HepG2 (cell line): ENCODE data around the gene PLP1.

Experiments
- CEBPB ChIP-seq: IDR thresholded peaks from 2 replicates; pipeline ENCODE4 v1.6.1; 2011; ENCODE audit warnings: low read depth, low read length, improper control_type of control experiment, borderline replicate concordance
- EZH2 ChIP-seq: conservative IDR thresholded peaks from 2 replicates; pipeline ENCODE4 v1.6.1; 2012; ENCODE audit warnings: mild to moderate bottlenecking, low read depth, low read length, moderate library complexity
- FOXM1 ChIP-seq: sonication (generic); formaldehyde crosslinking; IDR thresholded peaks from 2 replicates; pipeline ENCODE4 v1.5.0; 2020; ENCODE audit warnings: missing genetic modification reagents
- FOXP1 ChIP-seq, 2 experiments: fragments of 450-650 bp in 1 of 2; IDR thresholded peaks; 2 replicates each; pipeline ENCODE4 v1.6.1; 2017 to 2018; ENCODE audit warnings: antibody characterized with exemption in 1 of 2
- NFKB2 ChIP-seq: sonication (generic); formaldehyde crosslinking; IDR thresholded peaks from 2 replicates; pipeline ENCODE4 v1.4.0; 2020; ENCODE audit warnings: missing genetic modification reagents, borderline replicate concordance
- RNF2 ChIP-seq: fragments of 450-650 bp; conservative IDR thresholded peaks from 2 replicates; pipeline ENCODE4 v1.6.1; 2016; ENCODE audit warnings: low read depth
- SATB2 ChIP-seq: sonication (generic); formaldehyde crosslinking; IDR thresholded peaks from 2 replicates; pipeline ENCODE4 v1.5.0; 2020; ENCODE audit warnings: missing genetic modification reagents
- SP1 ChIP-seq, 2 experiments: fragments of 450-650 bp in 1 of 2; sonication (generic) in 1 of 2; formaldehyde crosslinking in 1 of 2; IDR thresholded peaks; 2 replicates each; pipeline versions ENCODE4 v1.4.0 to v1.6.1; 2016 to 2020; ENCODE audit warnings: missing genetic modification reagents in 1 of 2
- SRF ChIP-seq: IDR thresholded peaks from 2 replicates; pipeline ENCODE4 v1.6.1; 2011; ENCODE audit warnings: mild to moderate bottlenecking, low read depth, low read length, moderate library complexity
- SUZ12 ChIP-seq: fragments of 150-350 bp; IDR thresholded peaks from 2 replicates; pipeline ENCODE4 v1.6.1; 2014; ENCODE audit warnings: low read depth, low read length
- TAF15 ChIP-seq: fragments of 200-400 bp; formaldehyde crosslinking; IDR thresholded peaks from one replicate; pipeline ENCODE4 v1.6.1; 2018; ENCODE audit warnings: mild to moderate bottlenecking, low read depth, low read length; ENCODE audit not compliant: poor library complexity, severe bottlenecking
- ZNF224 ChIP-seq: sonication (generic); formaldehyde crosslinking; IDR thresholded peaks from 2 replicates; pipeline ENCODE4 v1.5.0; 2020; ENCODE audit warnings: mild to moderate bottlenecking, missing genetic modification reagents
- TF ChIP-seq, protein P1 (sequence below): sonication (generic); formaldehyde crosslinking; IDR thresholded peaks from 2 replicates; pipeline ENCODE4 v1.4.0; 2020; ENCODE audit warnings: missing genetic modification reagents, borderline replicate concordance
- TF ChIP-seq, protein P2 (sequence below): sonication (generic); formaldehyde crosslinking; IDR thresholded peaks from 2 replicates; pipeline ENCODE4 v1.5.0; 2020; ENCODE audit warnings: mild to moderate bottlenecking, missing genetic modification reagents, moderate library complexity

DNA sequence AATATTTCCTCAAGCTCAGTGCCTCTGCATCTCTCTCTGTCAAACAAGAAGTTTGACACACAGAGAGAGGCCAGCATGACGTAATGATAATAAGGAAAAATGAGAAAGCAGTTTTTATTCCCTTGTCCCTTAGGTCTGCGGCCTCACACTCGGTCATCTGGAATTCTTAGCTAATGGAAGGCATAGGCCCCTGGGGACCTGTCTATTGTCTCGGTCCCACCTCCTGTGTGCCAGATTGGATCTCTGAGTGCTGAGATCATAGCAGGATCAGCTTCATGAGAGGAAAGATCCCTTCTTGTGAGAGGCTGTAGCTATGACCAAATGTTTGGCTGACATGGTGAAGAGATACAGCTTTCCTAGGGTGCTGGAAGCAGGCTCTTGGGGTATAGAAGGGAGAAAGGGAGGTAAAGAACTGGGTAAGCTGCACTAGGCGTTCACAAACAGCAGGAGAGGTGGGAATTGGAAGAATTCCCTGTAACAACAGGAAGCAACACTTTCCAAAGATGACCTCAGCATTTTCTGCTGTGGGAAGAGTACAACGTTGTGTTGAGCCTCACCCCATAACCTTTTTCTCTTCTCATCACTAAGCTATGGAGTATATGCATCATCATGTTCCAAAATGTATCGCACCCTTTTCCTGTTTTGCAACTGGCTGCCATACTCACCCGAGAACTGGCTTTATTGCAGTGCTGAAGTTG, 45.7 kb upstream of the PLP1 start:
- TF ChIP-seq, protein P1, sequence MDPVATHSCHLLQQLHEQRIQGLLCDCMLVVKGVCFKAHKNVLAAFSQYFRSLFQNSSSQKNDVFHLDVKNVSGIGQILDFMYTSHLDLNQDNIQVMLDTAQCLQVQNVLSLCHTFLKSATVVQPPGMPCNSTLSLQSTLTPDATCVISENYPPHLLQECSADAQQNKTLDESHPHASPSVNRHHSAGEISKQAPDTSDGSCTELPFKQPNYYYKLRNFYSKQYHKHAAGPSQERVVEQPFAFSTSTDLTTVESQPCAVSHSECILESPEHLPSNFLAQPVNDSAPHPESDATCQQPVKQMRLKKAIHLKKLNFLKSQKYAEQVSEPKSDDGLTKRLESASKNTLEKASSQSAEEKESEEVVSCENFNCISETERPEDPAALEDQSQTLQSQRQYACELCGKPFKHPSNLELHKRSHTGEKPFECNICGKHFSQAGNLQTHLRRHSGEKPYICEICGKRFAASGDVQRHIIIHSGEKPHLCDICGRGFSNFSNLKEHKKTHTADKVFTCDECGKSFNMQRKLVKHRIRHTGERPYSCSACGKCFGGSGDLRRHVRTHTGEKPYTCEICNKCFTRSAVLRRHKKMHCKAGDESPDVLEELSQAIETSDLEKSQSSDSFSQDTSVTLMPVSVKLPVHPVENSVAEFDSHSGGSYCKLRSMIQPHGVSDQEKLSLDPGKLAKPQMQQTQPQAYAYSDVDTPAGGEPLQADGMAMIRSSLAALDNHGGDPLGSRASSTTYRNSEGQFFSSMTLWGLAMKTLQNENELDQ (CRISPR knock-in tag), result no peak
- TF ChIP-seq SP1 (IDR thresholded peaks at IDR 0.05), result no peak
- TF ChIP-seq SP1 (CRISPR knock-in tag; IDR thresholded peaks at IDR 0.05), result no peak
- TF ChIP-seq RNF2, result no peak
- TF ChIP-seq, protein P2, sequence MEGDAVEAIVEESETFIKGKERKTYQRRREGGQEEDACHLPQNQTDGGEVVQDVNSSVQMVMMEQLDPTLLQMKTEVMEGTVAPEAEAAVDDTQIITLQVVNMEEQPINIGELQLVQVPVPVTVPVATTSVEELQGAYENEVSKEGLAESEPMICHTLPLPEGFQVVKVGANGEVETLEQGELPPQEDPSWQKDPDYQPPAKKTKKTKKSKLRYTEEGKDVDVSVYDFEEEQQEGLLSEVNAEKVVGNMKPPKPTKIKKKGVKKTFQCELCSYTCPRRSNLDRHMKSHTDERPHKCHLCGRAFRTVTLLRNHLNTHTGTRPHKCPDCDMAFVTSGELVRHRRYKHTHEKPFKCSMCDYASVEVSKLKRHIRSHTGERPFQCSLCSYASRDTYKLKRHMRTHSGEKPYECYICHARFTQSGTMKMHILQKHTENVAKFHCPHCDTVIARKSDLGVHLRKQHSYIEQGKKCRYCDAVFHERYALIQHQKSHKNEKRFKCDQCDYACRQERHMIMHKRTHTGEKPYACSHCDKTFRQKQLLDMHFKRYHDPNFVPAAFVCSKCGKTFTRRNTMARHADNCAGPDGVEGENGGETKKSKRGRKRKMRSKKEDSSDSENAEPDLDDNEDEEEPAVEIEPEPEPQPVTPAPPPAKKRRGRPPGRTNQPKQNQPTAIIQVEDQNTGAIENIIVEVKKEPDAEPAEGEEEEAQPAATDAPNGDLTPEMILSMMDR (CRISPR knock-in tag), result no peak
- TF ChIP-seq FOXP1 (IDR thresholded peaks at IDR 0.05), result no peak
- no peak for TF ChIP-seq FOXP1 (CRISPR knock-in tag; IDR thresholded peaks at IDR 0.05)
- no peak for TF ChIP-seq SATB2
- no peak for TF ChIP-seq SRF
- TF ChIP-seq SUZ12, result no peak
- TF ChIP-seq EZH2, result no peak
- TF ChIP-seq NFKB2 (CRISPR knock-in tag), result no peak
- no peak for TF ChIP-seq CEBPB
- TF ChIP-seq FOXM1, result no peak
- TF ChIP-seq ZNF224 (CRISPR knock-in tag), result no peak
- TF ChIP-seq TAF15, result no peak
